ENCODE data around the gene PRDM2. TPM values are rescaled to one million over a fixed set of nuclear protein-coding genes. Genes with fewer than 3 reads are reported as not detected.

The PRDM2 gene
- total and polyA plus RNA-seq, 2 donors from 2014 or later: 8.2 to 42.6 TPM

- no peak overlapping the region for H3K9ac ChIP-seq (ENCODE audit: low read length in 3 of 3)
- no peak for FAIRE-seq
These were observed 52.0 kb downstream of the PRDM2 start for GRCh38 chr1:13751985-13752384.

GRCh38 chr1:13752852-13753251 is 52.9 kb downstream of the PRDM2 start:
- no peak for TF ChIP-seq CTCF (IDR thresholded peaks at IDR 0.05; ENCODE audit: borderline replicate concordance, extremely low read depth, insufficient read depth)

More at GRCh38 chr1:13751985-13752384, 52.0 kb downstream of the PRDM2 start:
- Histone ChIP-seq H3K27me3 (ENCODE audit: control insufficient read depth, insufficient read depth, low read length) (no peaks in the 10 kb centered on the region), H3K36me3 (ENCODE audit: control insufficient read depth in 2 of 3, insufficient read depth in 3 of 3, low read length in 3 of 3) (peaks cover 0 to 3% (median 0%) of the 10 kb centered on the region in 3 donors), H3K4me1 (ENCODE audit: control insufficient read depth in 2 of 3, insufficient read depth in 2 of 3, low read depth in 1 of 3, low read length in 3 of 3) (peaks cover 0 to 14% (median 2%) of the 10 kb centered on the region in 3 donors), H3K27ac (ENCODE audit: low read depth in 2 of 2, low read length in 2 of 2) (no peak overlapping the region), H3K9me3 (ENCODE audit: control insufficient read depth in 2 of 3, insufficient read depth in 1 of 3, low read length in 3 of 3) (no peaks in the 10 kb centered on the region), H3K4me3 (ENCODE audit: low read length in 3 of 3) (no peak overlapping the region)
- no peak for TF ChIP-seq CTCF (IDR thresholded peaks at IDR 0.05; ENCODE audit: borderline replicate concordance, extremely low read depth, insufficient read depth)
- no peak for DNase-seq
- intact Hi-C loops (cut with DNase I): no loop called here

GRCh38 chr1:13753636-13754402 is 53.8 kb downstream of the PRDM2 start:
- H3K4me3 ChIP-seq (ENCODE audit: low read length in 3 of 3): no peak overlapping the region
- no peaks in the 10 kb centered on the region for H3K9me3 ChIP-seq (ENCODE audit: control insufficient read depth in 2 of 3, insufficient read depth in 1 of 3, low read length in 3 of 3)
- no peak overlapping the region for H3K9ac ChIP-seq (ENCODE audit: low read length in 3 of 3)
- no peaks in the 10 kb centered on the region for H3K27me3 ChIP-seq (ENCODE audit: control insufficient read depth, insufficient read depth, low read length)
- FAIRE-seq: no peak
- H3K27ac ChIP-seq (ENCODE audit: low read depth in 2 of 2, low read length in 2 of 2): no peak overlapping the region
- DNase-seq: no peak
- H3K36me3 ChIP-seq (ENCODE audit: control insufficient read depth in 2 of 3, insufficient read depth in 3 of 3, low read length in 3 of 3): peaks cover 0 to 3% (median 0%) of the 10 kb centered on the region in 3 donors
- peaks cover 0 to 14% (median 0%) of the 10 kb centered on the region in 3 donors for H3K4me1 ChIP-seq (ENCODE audit: control insufficient read depth in 2 of 3, insufficient read depth in 2 of 3, low read depth in 1 of 3, low read length in 3 of 3)
- intact Hi-C loops (cut with DNase I): no loop called here
- no peak for TF ChIP-seq CTCF (IDR thresholded peaks at IDR 0.05; ENCODE audit: borderline replicate concordance, extremely low read depth, insufficient read depth)

More at GRCh38 chr1:13752852-13753251, 52.9 kb downstream of the PRDM2 start:
- DNase-seq: no peak
- H3K27me3 ChIP-seq (ENCODE audit: control insufficient read depth, insufficient read depth, low read length): no peaks in the 10 kb centered on the region
- peaks cover 0 to 14% (median 2%) of the 10 kb centered on the region in 3 donors for H3K4me1 ChIP-seq (ENCODE audit: control insufficient read depth in 2 of 3, insufficient read depth in 2 of 3, low read depth in 1 of 3, low read length in 3 of 3)
- FAIRE-seq: no peak
- no peaks in the 10 kb centered on the region for H3K9me3 ChIP-seq (ENCODE audit: control insufficient read depth in 2 of 3, insufficient read depth in 1 of 3, low read length in 3 of 3)
- no peak overlapping the region for H3K4me3 ChIP-seq (ENCODE audit: low read length in 3 of 3)
- intact Hi-C loops (cut with DNase I): no loop called here
- no peak overlapping the region for H3K27ac ChIP-seq (ENCODE audit: low read depth in 2 of 2, low read length in 2 of 2)
- H3K9ac ChIP-seq (ENCODE audit: low read length in 3 of 3): no peak overlapping the region
- peaks cover 0 to 3% (median 0%) of the 10 kb centered on the region in 3 donors for H3K36me3 ChIP-seq (ENCODE audit: control insufficient read depth in 2 of 3, insufficient read depth in 3 of 3, low read length in 3 of 3)
